ENCODE data around the gene FGF14. TPM values are rescaled to one million over a fixed set of nuclear protein-coding genes. Genes with fewer than 3 reads are reported as not detected.
A peak's percentile ranks its signal among the peaks of the same experiment; 100 is the strongest.

FGF14 gene
- total RNA-seq, 1 experiment from 2014 or later, result 0.22 TPM

- no CpG with 5 or more reads among the region's 4 CpGs for WGBS (ENCODE audit: extremely low coverage, insufficient read length, low lambda C conversion rate)
Measured at GRCh38 chr13:101866889-101867581, 534.8 kb downstream of the FGF14 start.

More at GRCh38 chr13:101866889-101867581, 534.8 kb downstream of the FGF14 start:
- Histone ChIP-seq H2BK15ac (ENCODE audit: low read depth, low read length) (no peak overlapping the region), H3K18ac (ENCODE audit: insufficient read length, low read depth, low read length) (no peak overlapping the region), H3K14ac (ENCODE audit: insufficient read depth, low read length) (no peak overlapping the region), H4K8ac (replicated peaks; ENCODE audit: insufficient read length, low read depth, low read length) (no peak overlapping the region), H3K4ac (ENCODE audit: low read depth, low read length) (no peak overlapping the region), H3K23ac (ENCODE audit: insufficient read length, low read depth, low read length) (no peak overlapping the region), H2AFZ (ENCODE audit: low read length) (no peak overlapping the region), H3K9me3 (ENCODE audit: control insufficient read depth, low read depth, low read length) (no peaks in the 10 kb centered on the region), H2BK5ac (ENCODE audit: insufficient read length, low read length) (no peak overlapping the region), H3K4me1 (ENCODE audit: insufficient read depth, low read length) (no peaks in the 10 kb centered on the region), H3K27me3 (ENCODE audit: insufficient read depth, low read length) (no peaks in the 10 kb centered on the region), H3K9ac (ENCODE audit: extremely low read depth, insufficient read length, low read length) (no peak overlapping the region), H3K4me2 (ENCODE audit: insufficient read depth, insufficient read length, low read length) (no peak overlapping the region), H2BK12ac (ENCODE audit: insufficient read length, low read depth, low read length) (no peak overlapping the region), H3K79me2 (ENCODE audit: insufficient read depth, low read length) (no peaks in the 10 kb centered on the region), H2BK20ac (ENCODE audit: low read depth, low read length, poor library complexity, severe bottlenecking) (no peak overlapping the region), H4K5ac (ENCODE audit: insufficient read length, low read depth, low read length) (no peak overlapping the region), H4K20me1 (ENCODE audit: control insufficient read depth, insufficient read depth, insufficient read length) (no peaks in the 10 kb centered on the region), H3K23me2 (ENCODE audit: insufficient read length, low read depth, low read length, poor library complexity, severe bottlenecking) (no peaks in the 10 kb centered on the region), H4K91ac (ENCODE audit: insufficient read length, low read depth, low read length) (no peak overlapping the region), H2AK5ac (ENCODE audit: insufficient read length, low read length) (no peak overlapping the region), H3T11ph (ENCODE audit: low read length) (no peak overlapping the region), H3K27ac (ENCODE audit: insufficient read length, low read depth, low read length) (no peak overlapping the region), H3K79me1 (ENCODE audit: insufficient read depth, low read depth, low read length, poor library complexity, severe bottlenecking) (no peaks in the 10 kb centered on the region), H2BK120ac (ENCODE audit: low read depth, low read length, poor library complexity, severe bottlenecking) (no peak overlapping the region), H3K56ac (ENCODE audit: insufficient read length, low read depth, low read length) (no peak overlapping the region)
- H3K4me1 Mint-ChIP-seq, result peaks cover 20 to 23% of the 10 kb centered on the region in 2 experiments
- H3K36me3 Mint-ChIP-seq (ENCODE audit: insufficient read depth in 1 of 3, low read depth in 3 of 3), result no peaks in the 10 kb centered on the region
- H3K4me3 Mint-ChIP-seq, result no peak overlapping the region
- no peaks in the 10 kb centered on the region for H3K9me3 Mint-ChIP-seq
- TF ChIP-seq CTCF (conservative IDR thresholded peaks at IDR 0.05), result no peak
- H3K27ac Mint-ChIP-seq, result peak overlapping the region; percentile 55 to 88 (median 82); a peak in 6 of 7 replicates
- no peaks in the 10 kb centered on the region for H3K27me3 Mint-ChIP-seq (ENCODE audit: low read depth)
- no peak for DNase-seq

Measured in H9 (cell line).